GM06990 (cell line): ENCODE results near the gene CTAG1B.
"Not testable (repeated sequence)": the region's sequence is repeated elsewhere in the genome, so short reads cannot be mapped to it uniquely, and the experiment has no call there.

Experiments
- DNase-seq: peaks from one replicate; pipeline ENCODE4 v3.0.0-alpha.2; 2011; ENCODE audit not compliant: insufficient read length; ENCODE audit errors: extremely low read depth
- H3K27me3 ChIP-seq: replicated peaks from 2 replicates; pipeline ENCODE4 v1.6.0; 2011; ENCODE audit warnings: low read length; ENCODE audit not compliant: control insufficient read depth, insufficient read depth
- H3K36me3 ChIP-seq: 2 replicates; pipeline ENCODE4 v1.5.1; 2011; ENCODE audit warnings: low read length; ENCODE audit not compliant: control insufficient read depth, insufficient read depth
- H3K4me3 ChIP-seq: replicated peaks from 2 replicates; pipeline ENCODE4 v1.5.1; 2011; ENCODE audit warnings: low read depth, mild to moderate bottlenecking, control low read depth, low read length
- TF ChIP-seq, protein P1 (sequence below): IDR thresholded peaks from 2 replicates; pipeline ENCODE4 v1.5.1; 2011; ENCODE audit warnings: low read length, control low read depth, mild to moderate bottlenecking, inconsistent platforms; ENCODE audit not compliant: insufficient read depth, poor library complexity, severe bottlenecking

CTAG1B gene

DNA sequence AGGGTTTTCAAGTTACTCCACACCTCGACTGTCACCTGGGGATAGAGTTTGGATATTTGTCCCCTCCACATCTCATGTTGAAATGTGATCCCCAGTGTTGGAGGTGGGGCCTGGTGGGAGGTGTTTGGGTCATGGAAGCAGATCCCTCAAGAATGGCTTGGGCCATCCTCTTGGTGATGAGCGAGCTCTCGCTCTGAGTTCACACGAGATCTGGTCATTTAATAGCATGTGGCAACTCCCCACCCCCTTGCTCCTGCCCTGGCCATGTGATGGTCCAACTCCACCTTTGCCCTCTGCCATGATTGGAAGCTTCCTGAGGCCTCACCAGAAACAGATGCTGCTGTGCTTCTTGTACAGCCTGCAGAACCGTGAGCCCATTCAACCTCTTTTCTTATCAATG lies 25.9 kb downstream of the CTAG1B start:
- H3K36me3 ChIP-seq: no peaks in the 10 kb centered on the region
- no peaks in the 10 kb centered on the region for H3K27me3 ChIP-seq
- TF ChIP-seq, protein P1, sequence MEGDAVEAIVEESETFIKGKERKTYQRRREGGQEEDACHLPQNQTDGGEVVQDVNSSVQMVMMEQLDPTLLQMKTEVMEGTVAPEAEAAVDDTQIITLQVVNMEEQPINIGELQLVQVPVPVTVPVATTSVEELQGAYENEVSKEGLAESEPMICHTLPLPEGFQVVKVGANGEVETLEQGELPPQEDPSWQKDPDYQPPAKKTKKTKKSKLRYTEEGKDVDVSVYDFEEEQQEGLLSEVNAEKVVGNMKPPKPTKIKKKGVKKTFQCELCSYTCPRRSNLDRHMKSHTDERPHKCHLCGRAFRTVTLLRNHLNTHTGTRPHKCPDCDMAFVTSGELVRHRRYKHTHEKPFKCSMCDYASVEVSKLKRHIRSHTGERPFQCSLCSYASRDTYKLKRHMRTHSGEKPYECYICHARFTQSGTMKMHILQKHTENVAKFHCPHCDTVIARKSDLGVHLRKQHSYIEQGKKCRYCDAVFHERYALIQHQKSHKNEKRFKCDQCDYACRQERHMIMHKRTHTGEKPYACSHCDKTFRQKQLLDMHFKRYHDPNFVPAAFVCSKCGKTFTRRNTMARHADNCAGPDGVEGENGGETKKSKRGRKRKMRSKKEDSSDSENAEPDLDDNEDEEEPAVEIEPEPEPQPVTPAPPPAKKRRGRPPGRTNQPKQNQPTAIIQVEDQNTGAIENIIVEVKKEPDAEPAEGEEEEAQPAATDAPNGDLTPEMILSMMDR: no peak
- H3K4me3 ChIP-seq: no peak overlapping the region
- no peak for DNase-seq

DNA sequence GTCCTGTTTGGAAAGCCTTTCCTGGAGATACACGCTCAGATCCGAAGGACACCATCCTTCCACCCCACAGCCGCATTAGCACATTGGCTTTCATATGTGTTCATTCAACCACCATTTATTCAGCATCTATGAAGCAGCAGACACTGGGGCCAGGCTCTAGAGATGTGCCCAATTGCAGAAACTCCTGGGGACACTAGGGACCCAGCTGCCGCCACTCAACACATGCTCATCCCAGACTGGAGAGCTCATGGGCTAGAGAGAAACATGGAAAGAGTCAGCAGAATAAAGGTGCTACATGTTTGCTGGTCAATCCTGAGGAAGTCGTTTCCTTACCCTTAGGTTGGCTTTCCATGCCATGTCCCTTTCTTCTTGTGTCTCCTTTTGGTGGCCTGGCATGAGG lies 26.6 kb downstream of the CTAG1B start:
- TF ChIP-seq, protein P1: no peak
- Histone ChIP-seq H3K36me3 (no peaks in the 10 kb centered on the region), H3K27me3 (no peaks in the 10 kb centered on the region), H3K4me3 (no peak overlapping the region)
- no peak for DNase-seq

DNA sequence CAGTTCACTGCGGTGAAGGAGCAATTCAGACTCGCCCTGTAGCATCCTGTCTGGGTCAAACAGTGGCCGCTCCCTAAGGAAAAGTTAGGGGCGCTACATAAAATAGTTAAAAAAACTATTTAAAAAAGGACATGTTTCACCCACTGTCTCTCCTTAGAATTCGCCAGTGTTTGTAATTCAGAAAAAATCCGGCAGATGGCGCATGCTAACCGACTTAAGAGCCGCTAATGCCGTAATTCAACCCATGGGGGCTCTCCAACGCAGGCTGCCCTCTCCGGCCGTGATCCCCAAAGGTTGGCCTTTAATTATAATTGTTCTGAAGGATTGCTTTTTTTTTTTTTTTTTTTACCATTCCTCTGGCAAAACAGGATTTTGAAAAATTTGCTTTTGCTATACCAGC lies 28.7 kb downstream of the CTAG1B start:
- H3K4me3 ChIP-seq, H3K27me3 ChIP-seq, DNase-seq, H3K36me3 ChIP-seq: not testable (repeated sequence)

DNA sequence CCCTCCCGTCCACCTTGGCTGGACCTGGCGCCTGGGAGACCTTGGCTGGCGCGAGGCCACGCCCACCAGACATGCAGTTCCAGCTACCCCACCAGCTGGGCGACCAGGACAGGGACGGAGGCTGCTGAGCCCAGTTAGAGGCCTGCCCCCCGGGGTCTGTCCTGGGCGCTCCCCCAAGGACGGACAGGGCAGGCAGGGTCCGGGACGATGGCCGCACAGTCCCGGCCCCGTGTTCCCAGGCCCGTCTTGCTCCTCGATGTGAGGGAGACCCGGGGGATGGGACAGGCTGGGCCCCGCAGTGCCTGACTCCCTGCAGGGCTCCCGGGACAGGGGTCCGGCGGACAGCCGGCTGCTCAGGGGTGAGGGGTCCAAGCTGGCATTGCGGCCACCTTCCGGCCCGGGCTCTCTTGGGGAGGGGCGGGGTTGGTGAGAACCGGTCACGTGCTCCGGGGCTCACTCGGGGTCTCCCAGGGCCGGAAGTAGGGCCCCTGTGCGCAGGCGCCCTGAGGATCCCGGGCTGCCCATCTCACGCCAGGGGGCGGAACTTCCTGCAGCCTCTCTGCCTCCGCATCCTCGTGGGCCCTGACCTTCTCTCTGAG lies 34.4 kb downstream of the CTAG1B start, which contains the start of gene CTAG1A:
CTAG1A (plus strand) TSS at position 549 of the 599 bp plus-strand sequence. CDS start 74 bp downstream, outside the sequence.
- DNase-seq, H3K4me3 ChIP-seq, H3K36me3 ChIP-seq, H3K27me3 ChIP-seq: not testable (repeated sequence)

DNA sequence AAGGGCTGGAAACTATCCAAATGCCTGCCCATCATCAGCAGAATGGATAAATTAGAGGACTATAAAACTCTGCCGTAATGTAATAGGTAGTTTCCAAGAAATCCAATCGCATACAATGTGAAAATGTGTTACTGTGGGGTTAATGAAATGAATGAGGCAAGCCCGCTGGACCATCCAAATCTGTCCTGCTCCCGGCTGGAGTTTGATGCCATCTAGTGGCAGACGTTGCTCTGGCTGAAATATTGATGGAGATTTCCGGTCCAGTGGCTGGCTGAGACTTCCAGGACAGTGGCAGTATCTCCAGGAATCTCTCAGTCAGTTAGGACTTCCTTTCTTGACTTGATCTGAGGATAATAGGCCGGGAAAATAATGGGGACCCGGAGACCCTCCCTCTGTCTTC lies 36.1 kb downstream of the CTAG1B start:
- H3K27me3 ChIP-seq, H3K4me3 ChIP-seq, DNase-seq, H3K36me3 ChIP-seq: not testable (repeated sequence)

DNA sequence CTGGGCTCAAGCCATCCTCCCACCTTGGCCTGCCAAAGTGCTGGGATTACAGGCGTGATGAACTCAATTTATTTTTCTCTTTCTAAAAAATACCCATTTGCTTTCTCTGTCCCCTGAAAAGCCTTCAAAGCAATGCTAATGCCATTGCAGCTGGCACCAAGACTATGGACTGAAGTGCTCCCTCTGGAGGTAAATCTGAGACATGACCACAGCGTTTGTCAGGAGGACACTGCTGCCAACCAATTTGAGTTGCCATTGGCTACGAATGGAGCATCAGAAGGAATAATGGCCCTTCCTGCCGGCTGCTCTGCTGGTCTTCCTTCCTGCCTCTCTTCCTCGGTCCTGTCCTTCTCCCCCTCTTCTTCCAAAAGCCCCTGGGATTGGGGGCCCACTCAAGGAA lies 44.0 kb downstream of the CTAG1B start:
- not testable (repeated sequence) for H3K36me3 ChIP-seq, DNase-seq, H3K4me3 ChIP-seq, H3K27me3 ChIP-seq

DNA sequence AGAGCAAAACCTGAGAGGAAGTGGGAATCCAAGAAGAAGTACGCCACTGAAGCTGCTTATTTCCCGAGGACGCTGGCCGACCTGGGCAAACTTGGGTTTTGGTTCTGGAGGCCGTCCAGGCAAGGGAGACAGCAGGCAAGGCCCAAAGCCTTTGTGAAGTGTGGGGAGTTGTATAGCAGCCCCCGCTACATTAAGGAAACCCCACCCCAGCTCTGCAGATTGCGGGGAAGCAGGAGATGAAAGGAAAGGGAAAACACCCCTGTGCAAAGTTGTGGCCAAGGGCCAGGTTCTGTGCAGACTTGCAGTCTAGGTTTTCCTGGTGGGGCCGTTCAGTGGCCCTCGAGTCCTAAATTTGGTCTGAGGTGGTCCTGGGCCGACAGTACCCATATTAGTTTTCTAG lies 46.0 kb downstream of the CTAG1B start:
- not testable (repeated sequence) for H3K36me3 ChIP-seq, H3K27me3 ChIP-seq, H3K4me3 ChIP-seq, DNase-seq

DNA sequence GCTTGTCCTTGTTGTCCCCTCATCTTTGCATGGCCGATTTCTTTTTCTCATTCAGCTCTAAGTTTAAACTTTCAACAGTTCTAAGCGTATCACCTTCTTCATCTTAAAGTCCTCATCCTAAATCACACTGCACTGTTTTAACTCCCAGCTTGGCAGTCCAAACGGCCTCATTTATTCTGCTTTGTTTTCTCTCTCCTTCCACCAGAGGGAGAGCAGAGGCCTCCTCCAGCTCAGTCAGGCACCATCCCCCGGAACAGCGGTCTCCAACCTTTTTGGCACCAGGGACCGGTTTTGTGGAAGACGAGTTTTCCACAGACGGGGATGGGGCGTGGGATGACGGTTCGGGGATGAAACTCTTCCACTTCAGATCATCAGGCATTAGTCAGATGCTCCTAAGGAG lies 48.7 kb downstream of the CTAG1B start:
- not testable (repeated sequence) for H3K36me3 ChIP-seq

More for the DNA sequence above, 48.7 kb downstream of the CTAG1B start:
- DNase-seq, H3K4me3 ChIP-seq, H3K27me3 ChIP-seq: not testable (repeated sequence)
